NCI-H82 treated with DMSO at 0.1 percent for 48 hours (cell line): ENCODE measurements around the gene SEMG1.

Experiments used
- DNase-seq: peaks from one replicate; lab custom pipeline; 2025; ENCODE audit not compliant: unreplicated experiment; lab: John Stamatoyannopoulos, UW

Gene SEMG1

DNA sequence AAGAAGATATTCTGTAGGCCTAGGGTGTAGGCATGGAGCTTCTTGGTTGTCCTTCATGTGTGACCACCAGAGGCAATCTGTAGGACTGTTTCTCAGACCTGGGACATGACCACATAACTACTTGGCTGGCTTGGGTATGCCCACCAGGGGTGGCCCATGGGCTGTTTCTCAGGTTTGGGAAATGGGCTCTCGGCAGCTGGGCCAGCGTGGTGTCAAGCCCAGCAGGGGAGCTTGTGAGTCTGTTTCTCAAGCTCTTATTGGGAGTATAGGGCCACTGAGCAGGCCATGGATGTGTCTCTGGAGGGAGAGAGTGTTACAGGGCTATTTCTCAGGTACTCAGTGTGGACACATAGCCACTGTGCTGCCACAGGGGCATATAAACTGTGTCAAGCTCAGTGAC, 11.8 kb downstream of the SEMG1 start:
- no peak for DNase-seq

- no peak for DNase-seq
Observed at GRCh38 chr20:45221076-45221475, 14.2 kb downstream of the SEMG1 start, which contains the start of gene SEMG2. Gene SEMG2, plus strand, starts transcription at chr20:45221373. Its CDS starts 17 bp downstream, at chr20:45221390.

DNA sequence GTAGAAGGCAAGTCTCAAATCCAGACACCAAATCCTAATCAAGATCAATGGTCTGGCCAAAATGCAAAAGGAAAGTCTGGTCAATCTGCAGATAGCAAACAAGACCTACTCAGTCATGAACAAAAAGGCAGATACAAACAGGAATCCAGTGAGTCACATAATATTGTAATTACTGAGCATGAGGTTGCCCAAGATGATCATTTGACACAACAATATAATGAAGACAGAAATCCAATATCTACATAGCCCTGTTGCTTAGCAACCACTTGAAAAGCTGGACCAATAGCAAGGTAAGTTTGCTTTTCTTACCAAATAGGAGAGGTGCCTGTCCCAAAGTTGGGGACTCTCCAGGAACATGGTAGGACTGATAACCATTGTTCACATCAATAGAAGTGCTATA, 16.3 kb downstream of the SEMG1 start:
- DNase-seq = no peak

DNA sequence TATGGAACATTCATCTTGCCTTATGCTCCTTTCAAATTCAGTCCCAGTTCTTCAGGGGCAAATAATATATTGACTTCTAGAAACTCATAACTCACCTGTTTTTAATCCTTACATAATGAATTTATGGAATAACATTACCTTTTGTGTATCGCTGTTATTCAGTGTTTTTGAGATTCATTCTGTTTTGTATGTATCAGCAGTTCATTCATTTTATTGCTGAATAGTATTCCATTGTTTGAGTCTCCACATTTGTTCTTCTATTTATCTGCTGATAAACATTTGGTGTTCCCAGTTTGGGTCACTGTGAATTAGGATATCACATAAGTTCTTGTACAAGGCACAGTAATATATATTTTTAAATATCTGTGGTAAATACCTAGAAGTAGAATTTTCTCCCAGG, 19.5 kb downstream of the SEMG1 start:
- no peak for DNase-seq

DNA sequence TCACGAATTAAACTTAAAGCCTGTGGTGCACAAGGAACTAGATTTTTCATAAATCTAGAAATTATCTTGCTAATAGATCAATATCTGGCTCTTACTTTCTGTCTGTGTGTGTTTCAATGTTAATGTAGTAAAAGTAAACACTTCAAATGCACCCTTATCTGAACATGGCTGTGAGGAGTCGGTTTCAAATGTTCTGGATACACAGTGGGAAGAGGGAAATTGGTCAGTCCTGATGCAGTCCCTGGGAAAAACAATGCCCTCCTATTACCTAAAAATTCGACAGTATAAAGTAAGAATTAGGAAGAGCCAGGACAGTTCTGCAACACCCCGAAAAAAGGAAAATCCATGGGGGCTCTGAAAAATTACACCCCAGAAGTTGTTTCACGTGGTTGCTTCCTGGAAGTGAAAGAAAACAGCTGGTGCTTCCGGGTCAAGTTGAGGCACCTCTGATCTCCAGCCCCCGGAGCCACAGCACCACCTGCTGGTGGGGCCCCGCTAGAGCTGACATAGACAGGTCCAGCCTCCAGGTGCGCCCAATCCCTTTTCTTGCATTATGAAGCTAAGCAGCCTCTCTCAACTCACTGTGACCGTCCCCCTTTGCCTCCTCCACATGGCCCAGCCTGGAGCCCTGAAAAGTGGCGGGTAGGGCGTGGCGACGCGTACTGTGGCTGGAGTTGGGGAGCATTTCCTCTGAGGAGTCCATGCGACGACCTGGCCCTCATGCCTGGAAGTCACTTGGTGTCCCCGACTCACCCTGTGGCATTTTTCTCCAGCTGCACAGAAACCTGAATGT, 22.6 kb downstream of the SEMG1 start:
- no peak for DNase-seq

- DNase-seq = no peak
Observed at GRCh38 chr20:45230631-45231030, 23.8 kb downstream of the SEMG1 start.

DNA sequence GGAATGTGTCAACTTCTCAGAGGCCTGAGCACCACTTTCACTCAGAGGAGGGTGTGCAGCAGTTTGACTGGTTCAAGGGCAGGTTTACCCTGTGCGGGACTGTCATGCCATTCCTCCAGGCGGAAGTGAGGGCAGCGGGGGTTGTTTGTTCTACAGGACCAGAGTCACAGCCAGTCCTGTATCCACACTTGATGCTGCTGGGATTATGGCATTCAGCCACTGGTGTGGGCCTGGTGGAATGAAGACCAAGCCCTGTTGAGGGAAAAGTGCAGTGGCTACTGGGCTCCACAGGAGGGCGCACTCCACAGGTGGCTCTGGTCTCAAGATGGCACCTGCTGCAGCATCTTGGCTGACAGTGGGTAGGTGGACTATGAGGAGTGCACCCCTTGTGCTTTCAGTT, 29.2 kb downstream of the SEMG1 start:
- DNase-seq = no peak

- DNase-seq = no peak
Observed at GRCh38 chr20:45238139-45238538, 31.3 kb downstream of the SEMG1 start.

- no peak for DNase-seq
Observed at GRCh38 chr20:45246109-45246508, 39.3 kb downstream of the SEMG1 start.

- DNase-seq = no peak
Observed at GRCh38 chr20:45247865-45248264, 41.0 kb downstream of the SEMG1 start.

DNA sequence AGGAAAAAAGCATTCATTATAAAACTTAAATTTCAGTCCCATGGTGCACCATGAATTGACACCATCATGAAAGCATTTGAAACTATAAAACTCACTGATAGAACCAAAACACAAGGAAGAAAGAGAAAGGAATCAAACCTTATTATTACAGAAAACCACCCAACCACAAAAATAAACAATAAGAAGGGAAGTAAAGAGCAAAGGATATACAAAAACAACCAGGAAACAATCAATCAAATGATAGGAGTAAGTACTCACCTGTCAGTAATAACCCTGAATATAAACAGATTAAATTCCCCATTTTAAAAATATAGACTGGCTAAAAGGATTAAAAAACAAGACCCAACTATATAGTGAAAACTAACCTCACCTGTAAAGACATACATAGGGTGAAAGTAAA, 41.8 kb downstream of the SEMG1 start:
- no peak for DNase-seq

GRCh38 chr20:45251884-45252560, 45.2 kb downstream of the SEMG1 start:
- no peak for DNase-seq

- DNase-seq = no peak
Observed at GRCh38 chr20:45253261-45253660, 46.4 kb downstream of the SEMG1 start.

DNA sequence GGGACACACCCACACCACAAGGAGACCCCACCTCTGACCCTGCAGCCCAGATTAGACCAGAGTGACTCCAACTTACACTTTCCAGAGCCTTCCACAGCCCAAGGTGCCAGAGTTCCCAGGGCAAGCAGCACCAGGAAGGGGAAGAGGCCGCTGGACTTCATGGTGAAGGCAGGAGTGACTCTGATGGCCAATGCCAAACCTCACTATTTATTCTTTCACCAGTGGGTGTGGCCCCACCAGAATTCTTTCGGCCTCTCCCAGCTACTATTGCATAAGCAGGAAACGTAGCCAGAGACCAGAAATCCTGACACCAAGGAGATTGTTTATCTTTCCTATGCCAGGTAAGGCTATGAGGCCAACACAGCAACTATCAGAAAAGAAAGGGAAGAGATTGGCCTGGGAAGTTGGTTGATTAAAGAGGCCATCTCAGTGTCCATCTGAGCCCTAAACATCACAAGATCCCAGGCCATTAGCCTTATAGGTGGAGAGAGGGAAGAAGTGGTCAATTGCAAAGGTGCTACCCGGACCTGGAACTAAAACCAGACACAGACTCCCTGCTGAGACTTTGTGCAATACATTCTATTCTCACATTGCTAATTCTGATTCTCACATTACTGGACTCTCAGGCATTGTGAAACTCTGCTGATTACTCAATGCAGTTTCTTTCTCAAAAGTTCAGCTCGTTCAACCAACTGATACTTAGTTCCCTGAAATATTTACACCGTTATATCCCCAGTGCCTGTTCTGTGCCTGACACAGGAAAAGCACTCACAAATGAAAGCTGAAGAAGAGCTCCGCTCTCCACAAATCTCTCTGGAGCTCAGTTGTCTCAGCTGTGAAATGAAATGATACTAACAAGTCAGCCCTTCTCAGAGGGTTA, 47.8 kb downstream of the SEMG1 start, which contains the start of gene SLPI:
TSS of gene SLPI (minus strand) at position 182 of the 880 bp plus-strand sequence. CDS start at position 161, 21 bp downstream.
- no peak for DNase-seq

DNA sequence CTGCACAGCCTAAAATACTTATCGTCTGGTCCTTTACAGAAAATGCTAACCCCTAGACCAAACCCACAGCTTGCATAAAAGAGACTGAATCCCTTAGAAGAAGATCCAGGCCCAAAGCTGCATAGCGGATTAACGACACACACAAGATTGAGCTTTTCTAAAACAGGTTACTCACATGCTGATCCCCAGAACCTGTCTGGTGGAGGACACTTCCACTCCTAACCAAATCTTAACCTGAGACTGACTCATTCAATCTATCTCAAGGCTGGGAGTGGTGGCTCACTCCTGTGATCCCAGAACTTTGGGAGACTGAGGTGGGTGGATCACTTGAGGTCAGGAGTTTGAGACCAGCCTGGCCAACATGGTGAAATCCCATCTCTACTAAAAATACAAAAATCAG, 50.3 kb downstream of the SEMG1 start:
- no peak for DNase-seq

DNA sequence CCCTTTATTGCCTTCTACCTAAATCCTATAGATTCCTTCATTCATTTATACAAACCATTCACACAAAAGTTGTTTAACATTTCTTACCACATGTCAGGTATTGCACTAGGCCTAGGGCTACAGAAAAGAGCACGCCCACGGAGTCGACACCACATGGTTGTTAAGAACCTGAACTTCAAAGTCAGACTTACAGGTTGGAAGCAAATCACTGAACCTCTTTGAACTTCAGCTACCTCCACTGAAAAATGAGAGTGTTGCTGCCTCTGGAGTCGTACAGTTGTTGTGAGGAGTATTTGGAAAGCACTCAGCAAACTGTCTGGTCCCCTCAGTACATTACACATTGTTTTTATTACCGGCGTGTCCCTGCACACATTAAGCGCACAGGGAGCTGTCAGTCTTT, 50.9 kb downstream of the SEMG1 start:
- DNase-seq = no peak

DNA sequence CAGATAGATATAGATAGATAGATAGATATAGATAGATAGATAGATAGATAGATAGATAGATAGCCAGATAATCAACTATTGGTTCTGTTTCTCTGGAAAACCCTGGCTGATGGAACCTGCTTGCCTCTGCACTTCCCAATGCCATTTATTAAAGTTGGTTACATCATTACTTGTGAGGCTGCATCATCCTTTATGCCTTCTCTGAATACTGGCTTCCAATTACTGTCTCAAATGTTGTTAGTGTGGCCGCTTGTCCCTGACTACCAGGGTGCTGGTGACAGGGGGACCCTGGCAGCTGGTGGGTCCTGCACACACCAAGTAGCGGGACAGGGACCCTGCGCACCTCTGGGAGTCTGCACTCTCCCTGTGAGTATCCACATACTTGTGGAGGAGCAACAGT, 51.4 kb downstream of the SEMG1 start:
- no peak for DNase-seq

- DNase-seq = no peak
Observed at GRCh38 chr20:45258664-45259063, 51.8 kb downstream of the SEMG1 start.
